Naive thymus-derived CD8-positive, alpha-beta T cell (primary cell): Measurements from ENCODE around the gene RUNX3. TPM values are rescaled to one million over a fixed set of nuclear protein-coding genes. Genes with fewer than 3 reads are reported as not detected.
A peak's percentile ranks its signal among the peaks of the same experiment; 100 is the strongest.

Experiments
- ATAC-seq, 2 donors: fragments of 150-1000 bp; cut with Tn5 transposase in 1 of 2; sonication (Bioruptor Pico), chemical (Tn5 transposase) in 1 of 2; 1 replicate in 1 of 2; 2 replicates in 1 of 2; pipeline ENCODE4 v1.10.0; 2021; ENCODE audit warnings: mild to moderate bottlenecking in 2 of 2, moderate library complexity in 2 of 2
- POLR2A ChIA-PET: fragments of 350-600 bp; sonication (Branson Sonifier 250); formaldehyde crosslinking; loops from one replicate; lab custom pipeline; 2021; ENCODE audit warnings: antibody characterized with exemption; lab: Charles Lee
- DNase-seq, 10 donors: peaks; one replicate each; pipeline versions ENCODE4 v3.0.0 to v3.0.0-alpha.2; 2020 to 2022
- H3K27ac Mint-ChIP-seq, 10 donors: one replicate each; pipeline ENCODE4 v1.8.0; 2020 to 2022; ENCODE audit warnings: mild to moderate bottlenecking in 10 of 10, mixed read lengths in 10 of 10, moderate library complexity in 4 of 10, inconsistent platforms in 1 of 10
- H3K27me3 Mint-ChIP-seq, 5 donors: one replicate each; pipeline ENCODE4 v1.8.0; 2021 to 2022; ENCODE audit warnings: mixed read lengths in 5 of 5
- H3K36me3 Mint-ChIP-seq, 3 donors: one replicate each; pipeline ENCODE4 v1.8.0; 2020 to 2022; ENCODE audit warnings: mixed read lengths in 3 of 3, mild to moderate bottlenecking in 2 of 3, inconsistent platforms in 1 of 3
- H3K4me1 Mint-ChIP-seq, 4 donors: one replicate each; pipeline ENCODE4 v1.8.0; 2021 to 2022; ENCODE audit warnings: mixed read lengths in 4 of 4
- H3K4me3 Mint-ChIP-seq, 10 donors: one replicate each; pipeline ENCODE4 v1.8.0; 2020 to 2022; ENCODE audit warnings: mild to moderate bottlenecking in 10 of 10, mixed read lengths in 10 of 10, moderate library complexity in 6 of 10, inconsistent platforms in 1 of 10
- H3K9me3 Mint-ChIP-seq, 9 donors: one replicate each; pipeline ENCODE4 v1.8.0; 2020 to 2022; ENCODE audit warnings: mixed read lengths in 9 of 9, mild to moderate bottlenecking in 3 of 9, inconsistent platforms in 1 of 9, moderate library complexity in 1 of 9
- polyA plus RNA-seq, 3 donors: library from polyadenylated mRNA; unstranded; fragments of 300-500 nt; fragmentation: Illumina TruSeq; gene quantifications; one replicate each; pipeline ENCODE4 v1.2.3, GENCODE V29; 2021
- total RNA-seq, 8 experiments: library from RNA in 2 of 8; stranded (reverse) in 2 of 8; gene quantifications; one replicate each; pipeline ENCODE4 v1.2.3 and lab custom pipeline; 2021 to 2026

Gene RUNX3
- total and polyA plus RNA-seq, 5 experiments from 2014 or later, result 22.0 to 95.3 (median 64.0) TPM

DNA sequence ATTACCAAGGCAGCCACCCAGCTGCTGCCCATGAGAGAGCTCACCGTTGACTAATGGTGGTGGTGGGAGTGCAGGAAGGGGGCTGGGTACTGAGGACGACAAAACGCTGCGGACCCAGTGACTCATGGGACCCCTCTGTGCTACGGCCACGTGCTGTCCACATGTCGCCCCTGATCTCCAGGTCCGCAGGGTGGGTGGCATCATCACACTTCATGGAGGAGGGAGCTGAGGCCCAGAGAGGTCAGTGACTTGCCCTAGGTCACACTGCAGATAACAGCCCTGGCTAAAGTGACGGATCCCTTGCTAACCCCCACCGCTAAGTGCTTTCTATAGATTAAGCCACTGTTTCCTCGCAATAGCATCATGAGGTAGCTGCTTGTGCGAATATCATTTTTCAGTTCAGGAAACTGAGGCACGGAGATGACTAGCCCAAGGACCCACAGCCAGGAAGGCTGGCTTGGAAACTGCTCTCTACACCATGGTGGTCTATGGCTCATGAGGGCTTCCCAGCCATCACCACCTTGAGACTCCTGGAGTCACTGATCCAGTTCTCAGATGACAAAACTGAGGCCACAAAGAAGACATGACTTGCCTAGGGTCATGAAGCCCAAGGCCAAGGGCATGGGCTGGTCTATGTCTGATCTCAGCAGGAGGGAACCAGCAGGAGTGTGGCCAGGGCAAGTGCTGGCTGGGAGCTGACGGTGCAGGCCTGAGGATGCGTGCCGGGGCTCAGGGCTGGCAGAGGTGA is 12.6 kb downstream of the RUNX3 start:
- peak overlapping the region in 2 of 10 donors; percentile 36 to 74 for H3K4me3 Mint-ChIP-seq
- no peaks in the 10 kb centered on the region for H3K9me3 Mint-ChIP-seq
- ATAC-seq (no peak), DNase-seq (no peak)
- H3K27me3 Mint-ChIP-seq, result no peaks in the 10 kb centered on the region
- peak overlapping the region in 9 of 10 donors; percentile 57 to 100 (median 87) for H3K27ac Mint-ChIP-seq
- peaks cover 27 to 88% (median 82%) of the 10 kb centered on the region in 4 donors for H3K4me1 Mint-ChIP-seq
- H3K36me3 Mint-ChIP-seq, result peaks cover 0 to 77% (median 5%) of the 10 kb centered on the region in 3 donors
- POLR2A ChIA-PET, result interaction anchor here (0.5 to 4.7 kb wide), 3 partner anchors 8 to 23 kb away, joined by 3 to 35 read pairs (median 4); partner anchors contain the start of gene RUNX3

GRCh38 chr1:24915816-24916602 is 14.1 kb downstream of the RUNX3 start:
- H3K36me3 Mint-ChIP-seq, result peaks cover 0 to 73% (median 10%) of the 10 kb centered on the region in 3 donors
- DNase-seq, result no peak
- H3K4me1 Mint-ChIP-seq, result peaks cover 35 to 91% (median 86%) of the 10 kb centered on the region in 4 donors

DNA sequence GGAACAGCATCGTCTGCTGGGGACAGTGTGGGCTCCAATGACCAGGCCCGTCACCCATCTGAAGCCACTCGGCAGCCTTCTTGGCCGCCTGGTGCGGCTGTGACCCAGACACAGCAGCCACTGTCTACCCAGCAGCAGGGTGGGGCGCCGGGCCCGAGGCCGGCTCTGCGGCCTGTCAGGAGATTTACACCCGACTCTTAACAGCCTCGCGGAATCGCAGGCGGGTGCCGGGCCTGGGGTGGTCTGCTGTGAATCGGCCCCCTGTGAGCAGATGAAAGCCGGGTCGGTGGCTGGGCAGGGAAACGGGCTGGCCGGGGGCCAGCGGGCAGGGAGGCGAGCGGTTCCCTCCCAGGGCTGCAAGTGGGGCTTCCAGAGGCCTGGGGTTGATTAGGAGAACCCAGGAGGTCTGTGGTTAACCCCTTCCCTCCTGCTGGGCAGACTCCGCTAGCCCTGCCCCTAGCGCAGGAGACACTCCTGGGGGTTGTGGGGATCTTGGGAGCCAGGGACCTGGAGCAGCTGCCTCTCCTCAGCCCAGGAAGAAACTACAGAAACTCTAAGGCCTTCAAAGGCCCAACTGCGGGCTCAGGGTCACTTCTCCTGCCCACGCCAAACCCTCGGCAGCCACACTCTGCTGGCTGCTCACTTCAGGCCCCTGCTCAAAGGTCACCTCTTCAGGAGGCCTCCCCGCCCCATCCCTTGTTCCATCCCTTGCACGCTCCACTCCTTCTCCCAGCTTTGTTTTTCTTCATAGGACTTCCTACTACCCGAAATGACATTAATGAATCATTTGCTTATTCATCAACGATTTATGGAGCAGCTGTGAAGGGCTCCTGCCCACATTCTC is 15.6 kb downstream of the RUNX3 start:
- POLR2A ChIA-PET, result interaction anchor here (0.6 to 11.6 kb wide), 3 partner anchors 11 to 39 kb away, joined by 3 to 290 read pairs (median 5); partner anchors contain the start of gene RUNX3
- peak overlapping the region in 9 of 10 donors; percentile 10 to 78 (median 64) for H3K4me3 Mint-ChIP-seq
- no peaks in the 10 kb centered on the region for H3K27me3 Mint-ChIP-seq
- H3K9me3 Mint-ChIP-seq, result no peaks in the 10 kb centered on the region
- DNase-seq (no peak), ATAC-seq (no peak)
- peak overlapping the region; percentile 96 to 100 (median 99) for H3K27ac Mint-ChIP-seq
- H3K36me3 Mint-ChIP-seq, result peaks cover 0 to 64% (median 9%) of the 10 kb centered on the region in 3 donors
- H3K4me1 Mint-ChIP-seq, result peaks cover 35 to 91% (median 86%) of the 10 kb centered on the region in 4 donors

More at GRCh38 chr1:24915816-24916602, 14.1 kb downstream of the RUNX3 start:
- no peak for ATAC-seq
- Mint-ChIP-seq H3K27ac (peak overlapping the region; percentile 91 to 99 (median 96)), H3K27me3 (no peaks in the 10 kb centered on the region), H3K9me3 (no peaks in the 10 kb centered on the region), H3K4me3 (peak overlapping the region in 9 of 10 donors; percentile 8 to 77 (median 44))
- POLR2A ChIA-PET, result interaction anchor here (1.4 to 4.7 kb wide), 2 partner anchors 9 to 12 kb away, joined by 4 to 35 read pairs; partner anchors contain the start of gene RUNX3

- ATAC-seq (no peak), DNase-seq (no peak)
- Mint-ChIP-seq H3K9me3 (no peaks in the 10 kb centered on the region), H3K4me1 (peaks cover 35 to 95% (median 87%) of the 10 kb centered on the region in 4 donors), H3K4me3 (peak overlapping the region in 5 of 10 donors; percentile 10 to 50 (median 22)), H3K27me3 (no peaks in the 10 kb centered on the region), H3K27ac (peak overlapping the region; percentile 96 to 100 (median 99)), H3K36me3 (peaks cover 0 to 59% (median 9%) of the 10 kb centered on the region in 3 donors)
- POLR2A ChIA-PET, result interaction anchor here (0.6 to 11.6 kb wide), 7 partner anchors 12 to 410 kb away, joined by 3 to 290 read pairs (median 4); partner anchors contain the start of genes RUNX3 and SYF2
Measured at GRCh38 chr1:24913616-24914225, 16.4 kb downstream of the RUNX3 start.

DNA sequence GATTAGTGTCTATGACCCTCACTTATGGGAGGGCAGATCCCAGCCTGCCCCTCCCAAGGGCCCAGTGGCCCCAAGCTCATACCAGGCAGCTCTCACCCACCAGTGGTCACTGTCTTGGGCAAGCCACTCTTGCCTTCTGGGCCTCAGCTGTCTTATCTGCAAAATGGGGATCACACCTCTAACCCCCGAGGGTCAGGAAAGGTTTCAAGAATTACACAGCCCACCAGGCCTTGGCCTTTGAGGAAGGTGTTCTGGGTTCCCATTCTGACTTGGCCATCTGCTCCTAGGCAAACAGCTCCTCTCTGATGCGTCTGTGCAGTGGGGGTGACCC is 16.8 kb downstream of the RUNX3 start:
- peak overlapping the region; percentile 96 to 100 (median 99) for H3K27ac Mint-ChIP-seq
- POLR2A ChIA-PET, result interaction anchor here (0.8 to 11.6 kb wide), 9 partner anchors 12 to 409 kb away, joined by 3 to 290 read pairs (median 3); partner anchors contain the start of genes RUNX3 and SYF2
- no peaks in the 10 kb centered on the region for H3K9me3 Mint-ChIP-seq
- peak overlapping the region in 4 of 10 donors; percentile 55 to 85 (median 74) for H3K4me3 Mint-ChIP-seq
- peaks cover 32 to 95% (median 86%) of the 10 kb centered on the region in 4 donors for H3K4me1 Mint-ChIP-seq
- peaks cover 0 to 59% (median 8%) of the 10 kb centered on the region in 3 donors for H3K36me3 Mint-ChIP-seq
- DNase-seq (no peak), ATAC-seq (no peak)
- no peaks in the 10 kb centered on the region for H3K27me3 Mint-ChIP-seq

DNA sequence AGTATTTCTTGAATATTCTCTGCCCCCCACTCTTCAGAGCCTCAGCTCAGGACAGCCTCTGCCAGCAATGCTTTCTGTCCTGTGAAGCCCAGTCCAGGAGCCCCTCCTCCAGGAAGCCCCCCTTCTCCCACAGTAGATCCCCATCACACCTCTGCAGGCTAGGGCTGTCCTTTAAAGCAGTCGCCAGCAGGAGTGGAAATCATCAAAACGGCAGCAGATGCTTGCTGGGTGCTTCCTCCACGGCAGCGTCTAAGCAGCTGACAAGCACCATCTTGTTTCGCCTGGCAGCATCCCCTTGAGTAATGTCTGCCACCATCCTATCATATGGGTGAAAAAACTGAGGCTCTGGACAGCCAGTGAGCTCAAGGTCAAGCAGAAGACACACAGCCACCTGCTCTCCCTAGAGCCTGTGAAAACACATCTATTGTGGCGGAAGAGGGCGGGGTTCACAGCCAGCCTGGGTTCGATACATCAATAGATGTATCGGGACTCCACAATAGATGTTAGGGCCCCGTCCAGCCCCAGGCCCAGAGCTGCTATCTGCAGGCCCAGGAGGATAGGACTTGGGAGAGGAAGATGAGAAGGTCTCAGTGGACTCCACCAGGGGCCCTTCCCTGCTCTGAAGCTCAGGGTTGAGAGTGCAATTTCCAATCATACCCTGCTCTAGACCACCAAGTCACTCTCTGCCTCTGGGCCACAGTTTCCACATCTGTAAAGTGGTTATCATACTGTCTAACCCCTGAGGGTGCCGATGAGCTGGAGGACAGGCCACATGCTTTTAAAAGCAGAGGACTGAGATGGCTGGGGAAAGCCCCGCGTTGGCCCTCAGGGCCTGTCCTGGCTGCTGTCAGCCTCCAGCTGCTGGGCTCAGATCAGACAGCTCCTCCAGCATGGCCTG is 17.5 kb downstream of the RUNX3 start:
- no peaks in the 10 kb centered on the region for H3K9me3 Mint-ChIP-seq
- peaks cover 5 to 59% (median 6%) of the 10 kb centered on the region in 3 donors for H3K36me3 Mint-ChIP-seq
- POLR2A ChIA-PET, result interaction anchor here (0.8 to 11.6 kb wide), 11 partner anchors 12 to 409 kb away, joined by 3 to 290 read pairs (median 3); partner anchors contain the start of genes RUNX3 and SYF2
- DNase-seq (peak in 3 of 10 donors; percentile 38 to 43 (median 40)), ATAC-seq (peak in 1 of 2 donors; percentile 14)
- peak overlapping the region; percentile 96 to 100 (median 99) for H3K27ac Mint-ChIP-seq
- peak overlapping the region in 9 of 10 donors; percentile 69 to 85 (median 78) for H3K4me3 Mint-ChIP-seq
- peaks cover 33 to 95% (median 87%) of the 10 kb centered on the region in 4 donors for H3K4me1 Mint-ChIP-seq
- H3K27me3 Mint-ChIP-seq, result no peaks in the 10 kb centered on the region

DNA sequence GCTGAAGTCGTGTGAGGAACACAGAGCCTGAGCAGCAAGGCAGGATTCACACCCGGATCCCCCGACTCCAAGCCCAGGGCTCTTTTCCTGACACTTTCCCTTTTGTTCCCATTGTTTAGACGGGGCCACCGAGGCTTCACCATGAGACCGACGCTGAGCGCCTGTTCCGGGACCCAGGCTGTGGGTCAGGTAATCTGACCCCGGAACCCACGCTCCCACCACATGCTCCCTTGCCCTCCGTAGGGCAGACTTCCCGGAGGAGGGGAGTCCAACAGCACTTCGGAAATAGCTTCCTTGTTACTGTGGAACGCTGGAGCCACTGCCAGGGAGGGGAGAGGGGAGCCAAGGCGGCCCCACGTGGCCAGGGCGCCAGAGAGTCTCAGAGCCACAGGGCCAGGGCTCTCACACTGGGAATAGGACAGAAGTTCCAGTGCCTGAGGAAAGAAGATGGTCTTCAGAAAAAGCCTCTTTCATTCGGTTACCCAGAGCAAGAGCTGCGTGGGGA is 18.4 kb downstream of the RUNX3 start:
- POLR2A ChIA-PET, result interaction anchor here (0.5 to 11.6 kb wide), 15 partner anchors 12 to 429 kb away, joined by 3 to 290 read pairs (median 5); partner anchors contain the start of genes CLIC4, RSRP1, RUNX3 and SYF2
- Mint-ChIP-seq H3K4me3 (peak overlapping the region; percentile 56 to 85 (median 76)), H3K9me3 (no peaks in the 10 kb centered on the region), H3K27ac (peak overlapping the region; percentile 96 to 100 (median 99)), H3K27me3 (no peaks in the 10 kb centered on the region), H3K4me1 (peaks cover 34 to 93% (median 86%) of the 10 kb centered on the region in 4 donors), H3K36me3 (peaks cover 6 to 61% (median 10%) of the 10 kb centered on the region in 3 donors)
- DNase-seq, result no peak
- ATAC-seq, result no peak

- Mint-ChIP-seq H3K27ac (peak overlapping the region; percentile 96 to 100 (median 99)), H3K4me1 (peaks cover 34 to 92% (median 82%) of the 10 kb centered on the region in 4 donors), H3K36me3 (peaks cover 6 to 65% (median 11%) of the 10 kb centered on the region in 3 donors), H3K9me3 (no peaks in the 10 kb centered on the region), H3K4me3 (peak overlapping the region; percentile 56 to 85 (median 76)), H3K27me3 (no peaks in the 10 kb centered on the region)
- POLR2A ChIA-PET, result interaction anchor here (0.6 to 11.6 kb wide), 17 partner anchors 8 to 337 kb away, joined by 3 to 290 read pairs (median 3); partner anchors contain the start of genes CLIC4, RSRP1, RUNX3 and SYF2
- DNase-seq (peak; percentile 57 to 93 (median 86)), ATAC-seq (peak; percentile 88 to 89)
Measured at GRCh38 chr1:24910751-24911650, 19.1 kb downstream of the RUNX3 start.

GRCh38 chr1:24910210-24910609 is 19.9 kb downstream of the RUNX3 start:
- POLR2A ChIA-PET, result interaction anchor here (0.6 to 11.6 kb wide), 14 partner anchors 8 to 322 kb away, joined by 3 to 290 read pairs (median 4); partner anchors contain the start of genes RUNX3 and SYF2
- H3K4me3 Mint-ChIP-seq, result peak overlapping the region in 9 of 10 donors; percentile 15 to 78 (median 62)

More at GRCh38 chr1:24910210-24910609, 19.9 kb downstream of the RUNX3 start:
- Mint-ChIP-seq H3K9me3 (no peaks in the 10 kb centered on the region), H3K36me3 (peaks cover 6 to 65% (median 11%) of the 10 kb centered on the region in 3 donors), H3K27ac (peak overlapping the region; percentile 96 to 100 (median 99)), H3K27me3 (no peaks in the 10 kb centered on the region), H3K4me1 (peaks cover 31 to 85% (median 76%) of the 10 kb centered on the region in 4 donors)
- ATAC-seq, result no peak
- DNase-seq, result no peak
